HepG2 (cell line): Measurements from ENCODE around the gene FAM3A. TPM values are rescaled to one million over a fixed set of nuclear protein-coding genes. Genes with fewer than 3 reads are reported as not detected.

Experiments used
- ARID4A ChIP-seq: sonication (generic); formaldehyde crosslinking; IDR thresholded peaks from 2 replicates; pipeline ENCODE4 v1.5.0; 2020; ENCODE audit warnings: mild to moderate bottlenecking, missing genetic modification reagents, borderline replicate concordance
- BCL6 ChIP-seq: IDR thresholded peaks from 2 replicates; pipeline ENCODE4 v1.6.1; 2016; ENCODE audit warnings: missing genetic modification reagents, missing compliant biosample characterization
- HOXA7 ChIP-seq: sonication (generic); formaldehyde crosslinking; IDR thresholded peaks from 2 replicates; pipeline ENCODE4 v1.8.1; 2022; ENCODE audit warnings: mild to moderate bottlenecking, missing genetic modification reagents, moderate library complexity
- MAFG ChIP-seq: sonication (generic); formaldehyde crosslinking; IDR thresholded peaks from 2 replicates; pipeline ENCODE4 v1.5.1; 2020; ENCODE audit warnings: mild to moderate bottlenecking, missing genetic modification reagents
- MAX ChIP-seq: IDR thresholded peaks from 2 replicates; pipeline ENCODE4 v1.6.1; 2012; ENCODE audit warnings: inconsistent platforms
- MLLT10 ChIP-seq: sonication (generic); formaldehyde crosslinking; IDR thresholded peaks from 2 replicates; pipeline ENCODE4 v1.4.0; 2020; ENCODE audit warnings: missing genetic modification reagents
- SNAPC2 ChIP-seq: sonication (generic); formaldehyde crosslinking; IDR thresholded peaks from 2 replicates; pipeline ENCODE4 v1.8.1; 2022; ENCODE audit warnings: mild to moderate bottlenecking, missing genetic modification reagents
- SPEN ChIP-seq: sonication (generic); formaldehyde crosslinking; IDR thresholded peaks from 2 replicates; pipeline ENCODE4 v1.5.1; 2020; ENCODE audit warnings: low read depth, mild to moderate bottlenecking, missing genetic modification reagents
- ZBTB14 ChIP-seq: sonication (generic); formaldehyde crosslinking; IDR thresholded peaks from 2 replicates; pipeline ENCODE4 v1.4.0; 2020; ENCODE audit warnings: missing genetic modification reagents
- ZFP62 ChIP-seq: sonication (generic); formaldehyde crosslinking; IDR thresholded peaks from 2 replicates; pipeline ENCODE4 v1.4.0; 2020; ENCODE audit warnings: missing genetic modification reagents
- ZFX ChIP-seq: sonication (generic); formaldehyde crosslinking; IDR thresholded peaks from 2 replicates; pipeline ENCODE4 v1.4.0; 2020; ENCODE audit warnings: mild to moderate bottlenecking, low read depth, missing genetic modification reagents, moderate library complexity
- ZNF263 ChIP-seq: sonication (generic); formaldehyde crosslinking; IDR thresholded peaks from 2 replicates; pipeline ENCODE4 v1.4.0; 2020; ENCODE audit warnings: missing genetic modification reagents
- ZNF501 ChIP-seq: sonication (generic); formaldehyde crosslinking; IDR thresholded peaks from 2 replicates; pipeline ENCODE4 v1.5.1; 2020; ENCODE audit warnings: mild to moderate bottlenecking, moderate library complexity, missing genetic modification reagents
- ZNF576 ChIP-seq: sonication (generic); formaldehyde crosslinking; IDR thresholded peaks from 2 replicates; pipeline ENCODE4 v1.4.0; 2020; ENCODE audit warnings: mild to moderate bottlenecking, missing genetic modification reagents
- ZNF737 ChIP-seq: sonication (generic); formaldehyde crosslinking; IDR thresholded peaks from 2 replicates; pipeline ENCODE4 v1.5.0; 2020; ENCODE audit warnings: missing genetic modification reagents, mild to moderate bottlenecking, borderline replicate concordance
- ZNF775 ChIP-seq: sonication (generic); formaldehyde crosslinking; IDR thresholded peaks from 2 replicates; pipeline ENCODE4 v1.4.0; 2020; ENCODE audit warnings: missing genetic modification reagents, mild to moderate bottlenecking, moderate library complexity, borderline replicate concordance
- ZNF878 ChIP-seq: sonication (generic); formaldehyde crosslinking; IDR thresholded peaks from 2 replicates; pipeline ENCODE4 v1.8.1; 2023; ENCODE audit warnings: mild to moderate bottlenecking, missing genetic modification reagents, moderate library complexity
- ZNF891 ChIP-seq: sonication (generic); formaldehyde crosslinking; IDR thresholded peaks from 2 replicates; pipeline ENCODE4 v1.5.0; 2020; ENCODE audit warnings: mild to moderate bottlenecking, missing genetic modification reagents
- ZSCAN20 ChIP-seq: sonication (generic); formaldehyde crosslinking; IDR thresholded peaks from 2 replicates; pipeline ENCODE4 v1.4.0; 2020; ENCODE audit warnings: missing genetic modification reagents, mild to moderate bottlenecking, borderline replicate concordance
- polyA plus RNA-seq, 8 experiments: library from polyadenylated mRNA; depleted of rRNA in 3 of 8; stranded (reverse) in 7 of 8; unstranded in 1 of 8; fragments of >200 nt; fragmentation: Illumina TruSeq in 4 of 8; extraction: Trizol in 4 of 8; gene quantifications; 2 replicates each; pipeline versions ENCODE4 v1.2.1 to v1.2.3, GENCODE V29; 2011 to 2016; ENCODE audit warnings: low read depth in 4 of 8, missing spikeins in 1 of 8, mixed read lengths in 1 of 8; ENCODE audit not compliant: insufficient read depth in 1 of 8
- total RNA-seq, 5 experiments: library from RNA; depleted of rRNA; stranded (reverse); fragments of >200 nt; fragmentation: Illumina TruSeq; extraction: Trizol; gene quantifications; 2 replicates each; pipeline ENCODE4 v1.2.3, GENCODE V29; 2016; ENCODE audit warnings: low read depth in 1 of 5
- TF ChIP-seq, protein P1 (sequence below), 2 experiments: fragments of 450-650 bp in 1 of 2; sonication (generic) in 1 of 2; formaldehyde crosslinking; IDR thresholded peaks; 2 replicates each; pipeline versions ENCODE4 v1.5.0 to v1.8.0; 2020 to 2022; ENCODE audit warnings: mild to moderate bottlenecking in 1 of 2, missing genetic modification reagents in 1 of 2
- TF ChIP-seq, protein P2 (sequence below): sonication (generic); formaldehyde crosslinking; IDR thresholded peaks from 2 replicates; pipeline ENCODE4 v1.5.0; 2020; ENCODE audit warnings: missing genetic modification reagents, mild to moderate bottlenecking, borderline replicate concordance

The FAM3A gene
- total and polyA plus RNA-seq, 2 of the 13 experiments (the other 11 are each of a cell fraction or from before 2014, with no cell fraction given) = 11.2 to 22.7 TPM

- TF ChIP-seq, protein P1, sequence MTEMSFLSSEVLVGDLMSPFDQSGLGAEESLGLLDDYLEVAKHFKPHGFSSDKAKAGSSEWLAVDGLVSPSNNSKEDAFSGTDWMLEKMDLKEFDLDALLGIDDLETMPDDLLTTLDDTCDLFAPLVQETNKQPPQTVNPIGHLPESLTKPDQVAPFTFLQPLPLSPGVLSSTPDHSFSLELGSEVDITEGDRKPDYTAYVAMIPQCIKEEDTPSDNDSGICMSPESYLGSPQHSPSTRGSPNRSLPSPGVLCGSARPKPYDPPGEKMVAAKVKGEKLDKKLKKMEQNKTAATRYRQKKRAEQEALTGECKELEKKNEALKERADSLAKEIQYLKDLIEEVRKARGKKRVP (CRISPR knock-in tag; IDR thresholded peaks at IDR 0.05) = no peak
- peak; percentile 61; the same call in 1 of the 2 replicates for TF ChIP-seq ARID4A
- no peak for TF ChIP-seq MAFG
- peak; percentile 50; the same call in 1 of the 2 replicates for TF ChIP-seq ZBTB14
- TF ChIP-seq ZSCAN20 (CRISPR knock-in tag) = no peak
- TF ChIP-seq ZNF576 (CRISPR knock-in tag) = no peak
- peak; percentile 97 for TF ChIP-seq MAX
- TF ChIP-seq ZNF891 (CRISPR knock-in tag) = no peak
- 0 out of 2 replicates have a peak, but pooled peaks have one; percentile 37 for TF ChIP-seq ZNF775 (CRISPR knock-in tag)
- no peak for TF ChIP-seq ZNF737
- no peak for TF ChIP-seq ZFP62 (CRISPR knock-in tag)
- TF ChIP-seq BCL6 (CRISPR knock-in tag) = 0 out of 2 replicates have a peak, but pooled peaks have one; percentile 13
- TF ChIP-seq SNAPC2 (CRISPR knock-in tag) = 0 out of 2 replicates have a peak, but pooled peaks have one; percentile 40
- TF ChIP-seq, protein P2, sequence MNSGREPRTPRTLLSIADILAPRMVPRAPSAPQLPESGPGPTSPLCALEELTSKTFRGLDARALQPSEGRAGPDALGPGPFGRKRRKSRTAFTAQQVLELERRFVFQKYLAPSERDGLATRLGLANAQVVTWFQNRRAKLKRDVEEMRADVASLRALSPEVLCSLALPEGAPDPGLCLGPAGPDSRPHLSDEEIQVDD (CRISPR knock-in tag) = no peak
- no peak for TF ChIP-seq ZNF263
- TF ChIP-seq SPEN = peak; percentile 37; the same call in 1 of the 2 replicates
- peak; percentile 68; the same call in 1 of the 2 replicates for TF ChIP-seq ZNF878 (CRISPR knock-in tag)
- no peak for TF ChIP-seq MLLT10 (CRISPR knock-in tag)
- TF ChIP-seq ZFX (CRISPR knock-in tag) = peak; percentile 67
- TF ChIP-seq HOXA7 = no peak
- TF ChIP-seq ZNF501 = peak; percentile 55
These were observed 37.1 kb downstream of the FAM3A start, which contains the start of gene LAGE3 (continued) for GRCh38 chrX:154478728-154479622.
